Measurements from ENCODE around the gene LRRC8D.
"Not testable (repeated sequence)": the region's sequence is repeated elsewhere in the genome, so short reads cannot be mapped to it uniquely, and the experiment has no call there.

- not testable (repeated sequence) for TF ChIP-seq CTCF, POLR2A (IDR thresholded peaks at IDR 0.05)
Measured at GRCh38 chr1:89776104-89776503, 44.7 kb upstream of the LRRC8D start.
